ENCODE results near the gene BCL2A1. TPM values are rescaled to one million over a fixed set of nuclear protein-coding genes. Genes with fewer than 3 reads are reported as not detected.

Gene BCL2A1
- polyA plus RNA-seq, 1 experiment = not detected

DNA sequence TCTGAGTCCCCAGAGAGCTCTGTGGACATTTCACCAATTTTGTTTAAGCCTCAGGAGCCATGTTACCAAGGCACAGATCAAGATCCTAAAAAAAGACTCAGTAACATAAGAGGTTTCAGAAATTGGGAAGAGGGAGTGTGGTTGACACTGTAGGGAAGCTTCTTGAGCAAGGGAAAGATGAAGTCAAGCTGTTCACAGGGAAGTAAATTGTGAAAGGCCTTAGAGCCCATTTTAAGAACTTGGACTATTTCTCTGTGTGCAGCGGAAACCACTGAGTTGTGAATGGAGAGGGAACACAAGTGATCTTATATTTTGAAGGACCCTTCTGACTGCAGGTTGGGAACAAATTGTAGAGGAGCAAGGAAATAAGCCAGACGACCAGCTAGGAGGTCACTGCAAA, 18.7 kb downstream of the BCL2A1 start:
- Histone ChIP-seq H3K36me3 (ENCODE audit: control insufficient read depth, insufficient read depth, low read length) (no peaks in the 10 kb centered on the region), H3K4me3 (ENCODE audit: low read depth, low read length) (no peak overlapping the region), H3K27me3 (ENCODE audit: control insufficient read depth, insufficient read depth, low read length) (no peaks in the 10 kb centered on the region)
- DNase-seq (ENCODE audit: low read depth) = no peak
- ChIA-PET CTCF (no interaction called here), POLR2A (no interaction called here)
- TF ChIP-seq, protein P1, sequence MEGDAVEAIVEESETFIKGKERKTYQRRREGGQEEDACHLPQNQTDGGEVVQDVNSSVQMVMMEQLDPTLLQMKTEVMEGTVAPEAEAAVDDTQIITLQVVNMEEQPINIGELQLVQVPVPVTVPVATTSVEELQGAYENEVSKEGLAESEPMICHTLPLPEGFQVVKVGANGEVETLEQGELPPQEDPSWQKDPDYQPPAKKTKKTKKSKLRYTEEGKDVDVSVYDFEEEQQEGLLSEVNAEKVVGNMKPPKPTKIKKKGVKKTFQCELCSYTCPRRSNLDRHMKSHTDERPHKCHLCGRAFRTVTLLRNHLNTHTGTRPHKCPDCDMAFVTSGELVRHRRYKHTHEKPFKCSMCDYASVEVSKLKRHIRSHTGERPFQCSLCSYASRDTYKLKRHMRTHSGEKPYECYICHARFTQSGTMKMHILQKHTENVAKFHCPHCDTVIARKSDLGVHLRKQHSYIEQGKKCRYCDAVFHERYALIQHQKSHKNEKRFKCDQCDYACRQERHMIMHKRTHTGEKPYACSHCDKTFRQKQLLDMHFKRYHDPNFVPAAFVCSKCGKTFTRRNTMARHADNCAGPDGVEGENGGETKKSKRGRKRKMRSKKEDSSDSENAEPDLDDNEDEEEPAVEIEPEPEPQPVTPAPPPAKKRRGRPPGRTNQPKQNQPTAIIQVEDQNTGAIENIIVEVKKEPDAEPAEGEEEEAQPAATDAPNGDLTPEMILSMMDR (IDR thresholded peaks at IDR 0.05; ENCODE audit: insufficient read depth, low read depth, low read length) = no peak

DNA sequence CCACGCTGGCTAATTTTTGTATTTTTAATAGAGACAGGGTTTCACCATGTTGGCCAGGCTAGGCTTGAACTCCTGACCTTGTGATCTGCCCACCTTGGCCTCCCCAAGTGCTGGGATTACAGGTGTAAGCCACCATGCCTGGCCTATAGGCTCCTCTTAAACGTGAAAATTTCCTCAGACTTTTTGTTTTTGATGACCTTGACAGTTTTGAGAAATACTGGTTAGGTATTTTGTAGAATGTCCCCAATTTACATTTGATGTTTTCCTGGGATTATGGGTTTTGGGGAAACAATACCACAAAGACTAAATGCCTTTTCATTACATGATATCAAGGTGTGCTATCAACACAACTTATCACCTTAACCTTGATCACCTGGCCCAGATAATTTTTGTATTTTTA, 20.7 kb downstream of the BCL2A1 start:
- Histone ChIP-seq H3K4me3 (ENCODE audit: low read depth, low read length) (no peak overlapping the region), H3K27me3 (ENCODE audit: control insufficient read depth, insufficient read depth, low read length) (no peaks in the 10 kb centered on the region), H3K36me3 (ENCODE audit: control insufficient read depth, insufficient read depth, low read length) (no peaks in the 10 kb centered on the region)
- DNase-seq (ENCODE audit: low read depth) = no peak
- POLR2A ChIA-PET = no interaction called here
- CTCF ChIA-PET = no interaction called here
- TF ChIP-seq, protein P1 (IDR thresholded peaks at IDR 0.05; ENCODE audit: insufficient read depth, low read depth, low read length) = no peak

DNA sequence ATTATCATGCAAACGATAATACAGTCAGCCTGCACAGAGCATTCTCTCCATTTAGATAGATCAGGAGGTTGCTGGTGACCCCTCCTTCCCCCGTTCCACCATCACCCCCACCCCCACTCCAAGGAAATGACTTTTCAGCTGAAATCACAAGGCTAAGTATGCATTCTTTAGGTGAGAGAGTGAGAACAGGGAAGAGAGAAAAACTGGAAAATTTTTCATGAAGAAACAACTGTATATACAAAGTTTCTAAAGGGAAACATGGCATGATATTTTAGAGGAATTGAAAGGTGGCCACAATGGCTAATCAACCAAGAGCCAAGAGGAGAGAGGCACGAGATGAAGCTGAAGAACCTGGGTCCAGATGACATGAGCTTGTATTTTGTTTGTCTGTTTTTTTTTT, 22.2 kb downstream of the BCL2A1 start:
- no peak overlapping the region for H3K4me3 ChIP-seq (ENCODE audit: low read depth, low read length)
- CTCF ChIA-PET = no interaction called here
- TF ChIP-seq, protein P1 (IDR thresholded peaks at IDR 0.05; ENCODE audit: insufficient read depth, low read depth, low read length) = no peak
- POLR2A ChIA-PET = no interaction called here
- no peaks in the 10 kb centered on the region for H3K36me3 ChIP-seq (ENCODE audit: control insufficient read depth, insufficient read depth, low read length)
- no peak for DNase-seq (ENCODE audit: low read depth)
- H3K27me3 ChIP-seq (ENCODE audit: control insufficient read depth, insufficient read depth, low read length) = 0 out of 2 replicates have a peak, but pooled peaks cover 1% of the 10 kb centered on the region

DNA sequence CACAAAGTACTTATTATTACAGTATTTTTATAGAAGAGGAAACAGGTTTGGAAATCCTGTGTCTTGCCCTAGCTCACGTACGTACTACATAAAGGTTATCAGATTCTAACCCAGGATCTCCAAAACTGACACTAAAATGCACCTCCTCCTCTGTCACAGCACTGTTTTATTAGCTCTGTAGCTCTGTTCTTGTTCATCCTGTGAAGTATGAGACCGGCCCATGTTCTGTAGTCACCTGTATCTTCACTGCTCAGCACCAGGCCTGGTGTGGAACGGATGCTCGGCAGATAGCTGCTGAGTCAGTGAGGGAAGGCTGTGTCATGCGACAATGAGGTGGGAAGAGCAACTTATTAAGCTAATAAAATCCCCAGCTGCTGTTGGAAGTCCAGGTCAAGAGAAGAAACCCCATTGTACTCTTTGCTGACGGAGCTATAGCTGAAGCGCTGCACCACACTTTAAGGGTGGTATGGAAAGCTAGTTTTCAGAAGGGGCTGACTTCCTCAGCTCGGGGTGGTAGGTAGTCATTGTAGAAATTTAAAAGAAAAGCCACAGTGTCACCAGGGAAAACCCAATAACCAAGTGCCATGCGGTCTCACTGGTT, 22.8 kb downstream of the BCL2A1 start:
- ChIA-PET CTCF (no interaction called here), POLR2A (no interaction called here)
- Histone ChIP-seq H3K27me3 (ENCODE audit: control insufficient read depth, insufficient read depth, low read length) (0 out of 2 replicates have a peak, but pooled peaks cover 1% of the 10 kb centered on the region), H3K36me3 (ENCODE audit: control insufficient read depth, insufficient read depth, low read length) (no peaks in the 10 kb centered on the region), H3K4me3 (ENCODE audit: low read depth, low read length) (no peak overlapping the region)
- TF ChIP-seq, protein P1 (IDR thresholded peaks at IDR 0.05; ENCODE audit: insufficient read depth, low read depth, low read length) = no peak
- DNase-seq (ENCODE audit: low read depth) = no peak

DNA sequence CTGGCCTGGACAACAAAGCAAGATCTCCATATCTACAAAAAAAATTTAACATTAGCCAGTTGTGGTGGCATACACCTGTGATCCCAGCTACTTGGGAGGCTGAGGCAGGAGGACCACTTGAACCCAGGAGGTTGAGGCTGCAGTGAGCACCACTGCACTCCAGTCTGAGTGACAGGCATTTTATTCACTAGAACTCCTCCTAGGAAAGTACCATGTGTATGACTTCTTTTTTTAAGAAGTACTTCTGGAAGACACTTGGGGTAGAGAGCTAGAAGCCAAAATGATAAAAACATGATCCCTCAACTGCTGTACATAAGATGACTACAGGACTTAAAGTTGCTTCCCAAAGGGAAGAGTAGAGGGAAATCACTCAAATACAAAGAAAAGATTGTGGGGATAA, 24.0 kb downstream of the BCL2A1 start:
- TF ChIP-seq, protein P1 (IDR thresholded peaks at IDR 0.05; ENCODE audit: insufficient read depth, low read depth, low read length) = no peak
- H3K36me3 ChIP-seq (ENCODE audit: control insufficient read depth, insufficient read depth, low read length) = no peaks in the 10 kb centered on the region
- POLR2A ChIA-PET = no interaction called here
- no peak overlapping the region for H3K4me3 ChIP-seq (ENCODE audit: low read depth, low read length)
- DNase-seq (ENCODE audit: low read depth) = no peak
- CTCF ChIA-PET = interaction anchor here (0.6 kb wide), 1 partner anchor 9 kb away, joined by 3 read pairs; no protein-coding TSS in a partner anchor
- 0 out of 2 replicates have a peak, but pooled peaks cover 1% of the 10 kb centered on the region for H3K27me3 ChIP-seq (ENCODE audit: control insufficient read depth, insufficient read depth, low read length)

Data from BJ (cell line).